ENCODE measurements around the gene GSK3A. TPM values are rescaled to one million over a fixed set of nuclear protein-coding genes. Genes with fewer than 3 reads are reported as not detected.

GSK3A gene
- total RNA-seq, 1 experiment from 2014 or later = 44.7 TPM

DNA sequence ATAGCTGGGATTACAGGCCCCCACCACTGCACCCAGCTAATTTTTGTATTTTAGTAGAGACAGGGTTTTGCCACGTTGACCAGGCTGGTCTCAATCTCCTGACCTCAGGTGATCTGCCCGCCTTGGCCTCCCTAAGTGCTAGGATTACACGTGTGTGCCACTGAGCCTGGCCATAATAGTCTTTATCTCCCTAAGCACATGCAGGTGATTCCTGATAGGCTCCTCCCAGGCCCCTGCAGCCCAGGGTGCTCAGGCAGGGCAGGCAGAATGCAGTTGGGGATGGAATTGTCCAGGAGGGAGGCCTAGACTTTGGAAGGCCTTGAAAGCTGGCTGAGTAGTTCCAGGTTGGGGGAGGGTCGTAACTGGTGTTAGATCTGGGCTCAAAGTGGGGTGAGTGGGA lies 13.8 kb downstream of the GSK3A start:
- DNase-seq (ENCODE audit: low read depth) = no peak

DNA sequence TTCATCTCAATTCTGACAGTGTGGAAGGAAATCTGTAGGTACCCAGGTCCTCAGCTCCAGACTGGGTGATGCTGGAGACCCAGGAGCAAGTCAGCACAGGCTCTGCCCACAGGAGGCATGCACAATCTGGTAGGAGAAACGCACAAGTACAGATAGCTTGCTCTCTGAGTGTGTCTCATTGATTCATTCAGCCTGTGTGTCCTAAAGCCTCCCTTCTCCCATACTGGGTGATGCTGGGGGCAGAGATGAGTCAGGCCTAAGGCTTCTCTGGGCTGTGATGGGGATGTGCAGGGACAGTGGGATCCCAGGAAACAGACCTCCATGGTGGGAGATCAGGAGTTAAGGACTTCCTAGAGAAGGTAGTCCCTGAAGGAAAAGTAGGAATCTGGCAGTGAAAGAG lies 15.5 kb downstream of the GSK3A start:
- no peak for DNase-seq (ENCODE audit: low read depth)

DNA sequence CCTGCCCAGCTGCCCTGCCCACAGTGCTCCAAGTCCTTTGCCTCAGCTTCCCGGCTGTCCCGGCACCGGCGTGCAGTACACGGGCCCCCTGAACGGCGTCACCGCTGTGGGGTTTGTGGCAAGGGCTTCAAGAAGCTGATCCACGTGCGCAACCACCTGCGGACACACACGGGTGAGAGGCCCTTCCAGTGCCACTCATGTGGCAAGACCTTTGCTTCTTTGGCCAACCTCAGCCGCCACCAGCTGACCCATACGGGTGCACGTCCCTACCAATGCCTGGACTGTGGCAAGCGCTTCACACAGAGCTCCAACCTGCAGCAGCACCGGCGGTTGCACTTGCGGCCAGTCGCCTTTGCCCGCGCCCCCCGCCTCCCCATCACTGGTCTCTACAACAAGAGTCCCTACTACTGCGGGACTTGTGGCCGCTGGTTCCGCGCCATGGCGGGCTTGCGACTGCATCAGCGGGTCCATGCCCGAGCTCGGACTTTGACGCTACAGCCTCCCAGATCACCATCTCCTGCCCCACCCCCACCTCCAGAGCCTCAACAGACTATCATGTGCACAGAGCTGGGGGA lies 16.6 kb downstream of the GSK3A start:
- DNase-seq (ENCODE audit: low read depth) = no peak

DNA sequence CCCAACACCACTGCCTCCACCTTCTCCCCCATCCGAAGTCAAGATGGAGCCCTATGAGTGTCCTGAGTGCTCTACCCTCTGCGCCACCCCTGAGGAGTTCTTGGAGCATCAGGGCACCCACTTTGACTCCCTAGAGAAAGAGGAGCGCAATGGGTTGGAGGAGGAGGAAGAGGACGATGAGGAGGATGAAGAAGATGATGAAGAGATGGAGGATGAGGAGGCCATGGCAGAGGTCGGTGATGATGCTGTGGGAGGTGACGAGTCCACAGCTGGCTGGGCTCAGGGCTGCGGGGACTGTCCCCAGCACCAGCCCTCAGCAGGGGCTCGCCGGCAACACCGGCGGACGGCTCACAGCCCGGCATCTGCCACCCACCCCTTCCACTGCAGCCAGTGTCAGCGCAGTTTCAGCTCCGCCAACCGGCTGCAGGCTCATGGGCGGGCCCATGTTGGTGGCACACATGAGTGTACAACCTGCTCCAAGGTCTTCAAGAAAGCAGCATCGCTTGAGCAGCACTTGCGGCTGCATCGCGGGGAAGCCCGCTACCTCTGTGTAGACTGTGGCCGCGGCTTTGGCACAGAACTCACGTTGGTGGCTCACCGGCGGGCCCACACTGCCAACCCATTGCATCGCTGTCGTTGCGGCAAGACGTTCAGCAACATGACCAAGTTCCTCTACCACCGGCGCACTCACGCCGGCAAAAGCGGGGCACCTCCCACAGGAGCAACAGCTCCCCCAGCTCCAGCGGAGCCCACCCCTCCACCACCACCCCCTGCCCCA lies 17.3 kb downstream of the GSK3A start:
- no peak for DNase-seq (ENCODE audit: low read depth)

DNA sequence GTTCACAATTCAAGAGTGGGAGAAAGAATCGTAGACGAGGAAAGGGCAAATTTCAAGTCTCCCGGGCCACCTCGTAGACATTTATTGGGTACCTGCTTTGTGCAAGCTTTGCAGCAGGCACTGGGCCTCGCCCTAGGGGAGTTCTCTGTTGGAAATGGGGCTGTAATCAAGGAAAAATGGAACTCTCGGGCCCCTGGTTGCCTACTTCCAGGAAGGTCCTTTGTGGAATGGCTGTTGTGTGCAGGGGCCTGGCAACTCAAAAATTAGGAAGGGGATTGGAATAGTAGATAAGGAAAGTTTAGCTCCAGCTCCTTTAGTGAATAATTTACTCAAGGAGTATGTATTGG lies 21.7 kb downstream of the GSK3A start:
- no peak for DNase-seq (ENCODE audit: low read depth)

DNA sequence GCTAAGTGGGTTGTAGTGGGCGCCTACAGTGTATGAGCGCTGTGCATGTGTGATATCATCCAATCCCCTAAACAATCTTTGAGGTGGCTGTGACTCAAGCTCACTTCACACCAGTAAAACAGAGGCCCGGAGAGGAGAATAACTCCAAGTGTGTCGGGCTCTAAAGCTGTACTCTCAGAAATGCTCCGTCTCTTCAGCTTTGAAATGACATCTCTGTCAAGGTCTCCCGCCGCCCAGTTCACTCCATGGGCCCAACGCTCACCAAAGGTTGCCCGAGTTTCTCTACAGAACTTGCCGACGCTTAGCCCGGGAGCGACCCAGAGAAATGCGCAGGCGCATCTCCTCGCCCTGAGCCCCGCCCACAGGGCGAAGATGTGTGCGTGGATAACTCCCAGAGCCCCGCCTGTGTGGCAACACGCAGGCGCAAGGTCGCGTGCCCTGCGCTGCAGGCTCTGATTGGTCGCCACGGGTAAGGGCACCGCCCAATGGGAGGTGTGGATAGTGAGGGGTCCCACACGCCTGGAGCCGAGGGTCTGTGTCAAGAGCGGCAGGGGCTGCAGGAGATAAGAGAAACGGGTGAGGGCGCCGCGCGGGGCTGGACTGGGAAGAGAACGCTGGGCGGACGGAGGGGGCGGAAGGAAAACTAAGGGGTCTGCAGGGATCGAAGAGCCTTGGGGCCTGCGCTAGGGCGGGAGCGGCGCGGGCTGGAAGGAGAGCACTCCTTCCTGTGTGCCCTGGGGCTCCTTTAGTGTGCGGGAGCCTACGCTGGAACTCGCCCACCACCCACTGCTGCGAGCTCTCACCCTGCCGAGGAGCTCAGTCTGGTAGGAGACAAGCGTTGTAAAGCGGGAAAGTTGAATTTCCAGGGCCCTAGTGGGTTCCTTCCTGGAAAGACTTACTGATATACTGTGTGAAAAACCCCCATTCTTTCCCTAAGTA lies 22.3 kb downstream of the GSK3A start, which contains the start of gene ZNF526:
Gene ZNF526 (plus strand): TSS at position 501 of the 939 bp plus-strand sequence. CDS start 4,092 bp downstream, outside the sequence.
- peak; percentile 99 for DNase-seq (ENCODE audit: low read depth)

DNA sequence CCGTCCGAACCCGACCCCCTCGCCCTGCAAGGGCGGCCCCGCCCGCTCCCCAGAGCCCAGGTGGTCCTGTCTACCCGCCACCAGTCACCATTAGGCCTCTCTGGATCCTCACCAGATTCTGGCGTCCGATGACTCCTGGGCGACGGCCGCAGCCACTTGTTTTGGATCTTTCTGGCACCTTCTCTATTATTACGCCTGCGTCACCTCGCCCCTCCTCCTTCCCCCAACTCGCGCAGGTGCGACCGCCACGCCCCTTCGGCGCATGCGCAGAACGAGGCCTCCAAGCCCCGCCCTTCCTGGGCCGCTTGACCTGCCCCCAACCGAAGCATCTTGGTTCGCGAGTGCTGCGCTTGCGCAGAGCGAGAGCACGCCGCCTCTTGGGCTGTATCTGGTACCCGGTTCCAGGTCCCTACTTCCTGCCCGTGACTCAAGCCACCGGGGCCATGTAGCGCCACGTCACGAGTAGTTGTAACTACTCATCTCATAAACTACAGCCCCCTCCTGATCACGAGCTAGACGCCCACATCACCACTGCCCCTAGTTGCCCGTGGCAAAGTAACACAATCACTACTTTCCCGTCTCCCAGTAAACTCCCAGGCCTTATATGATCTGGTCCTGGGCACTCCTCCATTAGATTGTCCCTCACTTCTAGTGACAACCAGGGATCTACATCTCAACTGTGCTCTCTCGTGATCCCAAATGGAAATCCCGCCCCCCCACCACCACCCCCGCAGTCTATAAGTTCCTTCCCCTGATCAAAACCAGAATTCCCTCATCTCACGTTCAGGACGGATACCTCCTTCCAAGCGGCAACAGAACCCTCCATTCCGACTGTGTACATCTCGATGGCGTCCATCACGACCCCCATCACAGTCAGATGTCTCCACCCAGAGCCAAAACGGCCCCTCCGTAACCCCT lies 24.6 kb downstream of the GSK3A start, which contains the start of gene DEDD2:
Gene DEDD2 (minus strand): TSS at position 158 of the 918 bp plus-strand sequence. CDS start 670 bp downstream, outside the sequence.
- DNase-seq (ENCODE audit: low read depth) = peak; percentile 99

DNA sequence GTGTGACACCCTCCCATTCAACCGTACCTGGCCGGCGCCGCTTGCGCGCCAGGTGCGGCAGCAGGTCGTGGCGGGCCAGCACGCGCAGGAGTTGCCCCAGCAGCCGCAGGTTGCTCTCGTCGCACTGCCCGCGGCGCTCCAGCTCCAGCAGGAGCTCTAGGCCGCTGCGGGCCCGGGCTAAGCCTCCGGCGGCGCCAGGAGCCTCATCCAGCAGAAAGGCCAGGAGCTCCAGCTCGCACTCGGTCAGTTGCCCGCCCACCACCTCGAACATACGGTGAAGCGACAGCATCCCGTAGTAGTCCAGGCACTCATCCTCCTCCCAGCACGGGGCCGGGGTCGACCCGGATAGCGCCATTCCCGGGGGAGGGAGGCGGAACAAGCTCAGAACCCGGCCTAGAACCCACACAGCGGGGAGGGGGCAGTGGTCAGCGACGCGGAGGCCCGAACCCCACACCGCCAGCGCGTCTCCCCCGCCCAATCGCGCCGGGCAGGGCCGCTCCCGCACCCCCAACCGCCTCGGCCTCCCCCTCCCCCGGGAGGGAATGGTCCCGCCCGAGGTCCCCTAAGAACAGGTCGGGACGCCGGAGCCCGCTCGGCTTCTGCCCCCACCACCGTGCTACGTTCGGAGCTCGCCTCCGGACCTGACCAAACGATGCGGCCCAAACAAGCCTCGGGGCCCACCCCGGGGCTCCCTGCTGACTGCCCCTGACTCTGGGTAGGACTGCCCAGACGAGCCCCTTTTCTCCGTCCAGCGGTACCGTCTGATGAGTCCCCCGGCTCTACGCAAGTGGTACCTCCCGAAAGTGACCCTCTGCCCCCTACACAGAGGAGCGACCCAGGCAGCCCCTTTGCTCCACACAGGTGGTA lies 25.5 kb downstream of the GSK3A start:
- DNase-seq (ENCODE audit: low read depth) = peak; percentile 37

DNA sequence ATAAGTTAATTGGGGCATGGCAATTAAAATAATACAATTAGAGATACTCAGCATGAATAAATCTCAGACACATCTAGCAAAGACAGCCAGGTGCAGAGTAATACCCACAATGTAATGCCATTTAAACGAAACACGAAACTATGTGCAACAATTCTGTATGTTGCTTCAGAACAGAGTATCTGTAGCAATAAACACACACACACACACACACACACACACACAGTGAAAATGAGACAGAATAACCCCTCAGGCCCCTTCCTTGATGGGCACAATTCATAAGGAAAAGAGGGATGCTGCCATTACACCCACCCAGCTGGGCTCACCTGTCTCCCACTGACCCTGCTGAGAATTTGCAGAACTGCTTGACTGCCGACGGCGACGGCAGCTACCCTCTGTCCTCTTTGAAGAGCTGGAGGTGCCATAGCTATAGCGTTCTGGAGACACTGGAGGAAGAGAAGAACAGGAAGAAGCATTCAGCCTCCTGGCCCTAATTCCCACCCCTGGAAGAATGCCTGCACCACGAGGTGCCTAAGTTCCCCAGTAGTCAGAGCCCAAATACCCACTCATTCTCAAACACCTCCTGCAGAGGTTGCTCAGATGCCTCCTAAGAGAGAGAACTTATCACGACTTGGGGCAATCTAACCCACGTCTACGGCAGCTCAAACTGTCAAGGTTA lies 27.5 kb downstream of the GSK3A start:
- no peak for DNase-seq (ENCODE audit: low read depth)

DNA sequence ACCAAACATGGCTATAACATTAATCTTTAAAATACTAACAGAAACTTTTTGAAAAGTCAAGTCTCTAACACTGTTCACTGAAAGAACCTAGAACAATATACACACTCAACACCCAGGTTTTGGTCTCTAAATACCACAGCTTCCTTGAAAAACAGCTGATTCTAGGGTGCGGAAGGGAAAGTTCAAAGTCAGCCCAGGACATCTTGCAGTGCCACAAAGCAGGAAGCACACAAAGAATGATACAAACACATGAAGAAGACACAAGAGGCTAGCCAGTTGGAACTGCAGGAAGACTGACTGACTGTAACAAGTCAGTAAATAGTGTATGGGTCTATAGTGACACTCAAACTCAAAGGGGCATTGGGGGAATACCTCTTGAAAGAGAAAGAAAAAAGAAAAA lies 29.5 kb downstream of the GSK3A start:
- no peak for DNase-seq (ENCODE audit: low read depth)

DNA sequence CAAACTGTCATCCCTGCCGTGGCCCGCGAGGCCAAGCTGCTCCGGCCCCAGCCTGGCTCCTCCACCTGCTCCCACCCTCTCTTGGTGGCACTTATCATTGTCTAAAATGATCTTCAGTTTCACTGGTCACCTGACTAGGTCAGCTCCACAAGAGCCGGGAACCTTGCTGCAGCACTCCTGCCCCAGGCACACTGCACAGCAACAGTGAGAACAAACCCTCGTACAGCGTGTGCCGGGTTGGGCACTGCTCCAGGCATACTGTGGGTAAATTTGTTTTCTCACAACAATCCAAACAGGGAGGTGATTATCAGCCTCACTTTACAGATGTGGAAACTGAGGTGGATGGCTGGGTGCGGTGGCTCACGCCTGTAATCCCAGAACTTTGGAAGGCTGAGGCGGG lies 33.8 kb downstream of the GSK3A start:
- DNase-seq (ENCODE audit: low read depth) = no peak

DNA sequence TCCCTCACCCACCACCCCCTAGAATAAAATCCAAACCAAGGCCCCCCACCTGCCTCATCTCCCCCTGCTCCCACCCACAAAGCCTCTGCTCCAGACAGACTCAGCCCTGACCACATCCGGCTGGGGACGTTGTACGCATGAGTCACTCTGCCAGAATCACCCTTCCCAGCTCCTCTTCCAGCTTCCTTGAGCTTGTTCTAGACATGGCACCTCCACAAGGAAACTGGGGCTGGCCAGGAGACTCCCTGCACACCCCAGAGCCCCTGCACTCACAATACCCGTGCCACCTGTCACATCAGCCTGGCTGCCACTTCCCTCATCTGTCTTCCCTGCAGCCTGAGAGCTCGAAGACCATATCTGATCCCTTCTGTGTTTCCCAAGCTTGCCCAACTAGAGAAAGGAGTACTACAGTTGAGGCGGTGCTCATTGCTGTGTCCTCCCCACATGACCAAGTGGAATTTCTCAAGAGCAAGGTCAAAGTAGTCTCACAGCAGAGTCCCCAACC lies 34.6 kb downstream of the GSK3A start:
- DNase-seq (ENCODE audit: low read depth) = peak; percentile 93

DNA sequence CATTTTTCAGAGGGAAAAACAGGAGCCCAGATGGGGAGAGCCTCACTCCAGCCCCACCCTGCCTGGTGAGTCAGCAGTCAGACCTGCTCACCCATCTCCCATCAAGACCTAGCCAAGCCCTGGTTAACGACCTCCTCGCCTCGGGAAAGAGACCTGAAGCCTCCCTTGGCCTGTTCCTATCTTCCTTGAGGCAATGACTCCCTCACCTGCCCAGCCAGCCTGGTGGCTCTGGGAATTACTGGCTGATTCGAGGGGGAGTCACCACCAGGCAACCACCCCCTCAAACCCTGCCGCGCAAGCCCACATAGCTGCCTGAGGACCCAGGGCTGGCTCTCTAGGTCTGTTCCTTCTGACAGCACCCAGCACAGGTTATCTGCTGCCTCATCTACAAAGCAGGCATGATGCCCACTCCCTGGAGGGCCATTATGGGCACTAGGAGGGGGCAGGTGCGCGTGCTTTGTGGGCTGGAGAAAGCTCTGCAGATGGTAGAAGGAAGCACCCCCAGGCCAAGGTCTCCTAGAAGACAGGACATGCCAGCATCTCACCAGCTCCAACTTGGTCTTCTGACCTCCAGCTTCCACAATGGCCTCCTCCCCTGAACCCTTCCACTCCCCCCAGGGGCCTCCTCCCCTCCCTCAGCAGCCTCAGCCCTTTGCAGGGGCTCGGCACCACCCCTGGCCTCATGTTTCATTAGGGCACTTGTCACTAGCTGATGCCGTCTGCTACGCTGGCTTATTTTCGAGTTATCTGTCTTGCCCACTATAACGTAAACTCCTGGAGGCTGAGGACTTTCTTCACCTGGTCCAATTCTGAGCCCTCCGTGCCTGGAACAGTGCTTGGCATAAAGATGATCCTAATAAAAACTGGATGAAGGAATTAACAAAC lies 35.3 kb downstream of the GSK3A start:
- DNase-seq (ENCODE audit: low read depth) = peak; percentile 83

DNA sequence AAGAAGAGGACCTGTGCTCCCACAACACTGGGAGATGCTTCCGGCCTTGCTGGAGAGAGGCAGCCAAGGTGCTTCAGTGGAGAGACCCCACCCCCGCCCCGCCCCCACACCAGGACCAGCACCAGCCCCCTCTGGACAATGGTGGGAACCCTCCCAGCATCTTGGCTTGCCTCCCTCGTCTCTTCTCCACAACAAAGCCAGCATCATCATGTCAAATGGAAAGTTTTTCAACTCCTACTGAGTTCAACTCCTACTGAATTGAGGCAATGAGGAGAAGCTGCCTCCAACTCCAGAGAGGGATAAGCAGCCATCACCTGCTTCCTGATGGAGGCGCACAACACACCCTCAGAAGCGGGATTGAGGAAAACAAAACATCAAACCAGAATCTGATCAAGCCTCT lies 37.7 kb downstream of the GSK3A start:
- DNase-seq (ENCODE audit: low read depth) = no peak

DNA sequence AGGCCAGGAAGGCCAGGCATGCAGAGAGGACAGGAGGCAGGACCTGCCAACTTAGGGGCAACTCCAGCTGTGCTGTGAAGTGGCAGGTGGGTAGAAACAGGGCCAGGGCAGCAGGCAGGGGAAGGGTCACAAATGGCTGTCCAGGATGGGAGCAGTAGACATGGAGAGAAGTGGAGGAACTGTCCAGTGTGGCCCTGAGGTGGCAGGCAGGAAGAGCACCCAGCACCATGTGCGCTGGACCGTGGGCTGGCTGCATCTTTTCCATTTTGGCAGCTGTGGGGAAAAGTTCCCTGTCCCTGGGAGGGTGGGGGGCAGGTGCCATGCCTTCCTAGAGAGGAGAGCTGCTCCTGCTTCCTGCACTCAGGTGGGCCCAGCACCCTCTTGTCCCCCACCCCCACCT lies 38.7 kb downstream of the GSK3A start:
- no peak for DNase-seq (ENCODE audit: low read depth)

DNA sequence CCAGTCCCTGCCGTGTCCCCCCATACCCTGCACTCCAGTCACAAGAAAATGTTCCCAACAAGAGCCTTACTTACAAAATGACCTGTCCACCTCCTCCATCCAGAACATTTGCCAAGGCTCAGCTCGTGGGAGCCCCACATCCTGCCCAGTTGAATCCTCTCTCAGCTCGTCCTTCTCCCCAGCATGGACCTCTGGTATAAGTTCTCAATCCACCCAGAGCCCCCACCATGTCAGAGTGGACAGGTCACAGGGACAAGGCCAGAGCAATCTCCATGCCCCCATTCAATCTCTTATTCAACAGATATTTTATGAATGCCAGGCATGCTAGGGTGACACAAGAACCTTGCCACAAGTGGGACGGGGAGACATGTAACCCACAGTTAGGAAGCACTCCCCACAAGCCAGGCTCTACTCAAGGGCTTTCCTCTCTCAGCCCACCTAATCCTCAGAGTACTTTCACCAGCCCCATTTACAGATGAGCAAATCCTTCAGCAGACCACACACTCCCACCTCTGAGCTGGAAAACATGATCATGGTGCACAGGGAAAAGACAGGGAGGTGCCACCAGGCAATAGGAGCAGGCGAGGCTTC lies 40.0 kb downstream of the GSK3A start:
- DNase-seq (ENCODE audit: low read depth) = no peak

DNA sequence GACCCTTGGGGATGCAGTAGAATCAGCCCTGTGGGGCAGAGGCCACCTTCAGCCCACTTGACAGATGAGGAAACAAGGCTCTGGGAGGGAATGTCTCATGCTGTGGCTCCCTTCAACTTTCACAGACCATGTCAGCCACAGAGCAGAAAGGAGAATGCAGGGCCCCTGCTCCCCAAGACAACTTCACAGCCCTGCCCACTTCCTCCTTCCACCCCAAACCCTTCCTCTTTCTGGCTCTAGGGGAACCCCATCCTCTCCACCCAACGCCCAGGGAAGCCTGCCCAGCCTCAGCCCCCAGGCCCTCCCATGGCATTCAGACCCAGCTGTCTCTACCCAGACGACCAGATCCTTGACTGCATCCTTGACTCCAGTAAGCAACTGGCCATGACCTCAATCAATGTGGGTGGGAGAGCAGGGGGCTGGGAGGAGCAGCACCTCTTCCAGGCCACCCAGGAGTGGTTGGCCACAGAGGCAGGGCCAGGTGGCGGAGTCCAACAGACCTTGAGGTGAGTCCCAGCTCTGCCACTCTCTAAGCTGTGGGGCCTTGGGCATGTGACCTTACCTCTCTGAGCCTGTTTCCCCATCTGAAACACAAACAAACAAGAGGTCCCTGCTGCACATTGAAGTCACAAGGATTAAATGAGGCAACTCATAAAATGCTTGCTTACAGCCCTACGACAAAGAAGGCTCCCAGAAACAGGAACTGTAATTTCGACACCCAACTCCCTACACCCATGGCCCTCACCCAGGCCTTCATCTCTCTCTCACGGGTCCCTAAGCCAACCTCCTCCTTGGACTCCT lies 40.7 kb downstream of the GSK3A start:
- DNase-seq (ENCODE audit: low read depth) = no peak
